ENCODE results near the gene RPL7A. TPM values are rescaled to one million over a fixed set of nuclear protein-coding genes. Genes with fewer than 3 reads are reported as not detected.

Gene RPL7A
- total RNA-seq, 1 experiment from 2014 or later = 904 TPM

GRCh38 chr9:133348718-133349573, 928 bp downstream of the RPL7A start:
- DNase-seq = no peak
- peak overlapping the region; percentile 82 for H3K4me3 Mint-ChIP-seq (ENCODE audit: low read depth, unreplicated experiment)
- no peaks in the 10 kb centered on the region for H3K27me3 Mint-ChIP-seq (ENCODE audit: unreplicated experiment)
- no peaks in the 10 kb centered on the region for H3K9me3 Mint-ChIP-seq (ENCODE audit: low read depth, unreplicated experiment)
- peaks cover 66% of the 10 kb centered on the region for H3K36me3 Mint-ChIP-seq (ENCODE audit: insufficient read depth, unreplicated experiment)
- peak overlapping the region; percentile 92 for H3K27ac Mint-ChIP-seq (ENCODE audit: unreplicated experiment)
- TF ChIP-seq CTCF (IDR thresholded peaks at IDR 0.05; ENCODE audit: unreplicated experiment) = no peak
- H3K4me1 Mint-ChIP-seq (ENCODE audit: low read depth, unreplicated experiment) = peaks cover 14% of the 10 kb centered on the region
- CTCF ChIA-PET = interaction anchor here (1.0 kb wide), 1 partner anchor 163 kb away, joined by 3 read pairs; no protein-coding TSS in a partner anchor
- BruUV-seq (replicated peaks) = TSS peak; percentile 72
- intact Hi-C loops (cut with micrococcal nuclease; ENCODE audit: unreplicated experiment) = loop anchor here (10.0 kb wide), 1 partner anchor 56 kb away; no protein-coding TSS in a partner anchor

- DNase-seq = no peak
- Mint-ChIP-seq H3K27ac (ENCODE audit: unreplicated experiment) (no peak overlapping the region), H3K4me1 (ENCODE audit: low read depth, unreplicated experiment) (peaks cover 14% of the 10 kb centered on the region), H3K36me3 (ENCODE audit: insufficient read depth, unreplicated experiment) (peaks cover 73% of the 10 kb centered on the region), H3K27me3 (ENCODE audit: unreplicated experiment) (no peaks in the 10 kb centered on the region), H3K4me3 (ENCODE audit: low read depth, unreplicated experiment) (peak overlapping the region; percentile 82), H3K9me3 (ENCODE audit: low read depth, unreplicated experiment) (no peaks in the 10 kb centered on the region)
- CTCF ChIA-PET = interaction anchor here (0.6 kb wide), 1 partner anchor 165 kb away, joined by 5 read pairs; no protein-coding TSS in a partner anchor
- no peak for TF ChIP-seq CTCF (IDR thresholded peaks at IDR 0.05; ENCODE audit: unreplicated experiment)
- intact Hi-C loops (cut with micrococcal nuclease; ENCODE audit: unreplicated experiment) = loop anchor here (10.0 kb wide), 1 partner anchor 55 kb away; no protein-coding TSS in a partner anchor
- no TSS peak for BruUV-seq (replicated peaks)
Measured at GRCh38 chr9:133349965-133350616, 2.1 kb downstream of the RPL7A start.

GRCh38 chr9:133351526-133351907, 3.5 kb downstream of the RPL7A start:
- H3K9me3 Mint-ChIP-seq (ENCODE audit: low read depth, unreplicated experiment) = no peaks in the 10 kb centered on the region
- CTCF ChIA-PET = interaction anchor here (0.6 kb wide), 1 partner anchor 111 kb away, joined by 3 read pairs; no protein-coding TSS in a partner anchor
- peaks cover 14% of the 10 kb centered on the region for H3K4me1 Mint-ChIP-seq (ENCODE audit: low read depth, unreplicated experiment)
- BruUV-seq (replicated peaks) = no TSS peak
- no peak overlapping the region for H3K4me3 Mint-ChIP-seq (ENCODE audit: low read depth, unreplicated experiment)
- no peak for TF ChIP-seq CTCF (IDR thresholded peaks at IDR 0.05; ENCODE audit: unreplicated experiment)
- DNase-seq = no peak
- intact Hi-C loops (cut with micrococcal nuclease; ENCODE audit: unreplicated experiment) = no loop called here
- no peaks in the 10 kb centered on the region for H3K27me3 Mint-ChIP-seq (ENCODE audit: unreplicated experiment)
- H3K27ac Mint-ChIP-seq (ENCODE audit: unreplicated experiment) = no peak overlapping the region
- H3K36me3 Mint-ChIP-seq (ENCODE audit: insufficient read depth, unreplicated experiment) = peaks cover 82% of the 10 kb centered on the region

- Mint-ChIP-seq H3K36me3 (ENCODE audit: insufficient read depth, unreplicated experiment) (peaks cover 82% of the 10 kb centered on the region), H3K4me1 (ENCODE audit: low read depth, unreplicated experiment) (peaks cover 14% of the 10 kb centered on the region), H3K27me3 (ENCODE audit: unreplicated experiment) (no peaks in the 10 kb centered on the region), H3K9me3 (ENCODE audit: low read depth, unreplicated experiment) (no peaks in the 10 kb centered on the region), H3K4me3 (ENCODE audit: low read depth, unreplicated experiment) (no peak overlapping the region), H3K27ac (ENCODE audit: unreplicated experiment) (no peak overlapping the region)
- intact Hi-C loops (cut with micrococcal nuclease; ENCODE audit: unreplicated experiment) = no loop called here
- peak; percentile 69 for DNase-seq
- TF ChIP-seq CTCF (IDR thresholded peaks at IDR 0.05; ENCODE audit: unreplicated experiment) = peak; percentile 44
- CTCF ChIA-PET = interaction anchor here (0.6 kb wide), 1 partner anchor 112 kb away, joined by 3 read pairs; no protein-coding TSS in a partner anchor
- BruUV-seq (replicated peaks) = TSS peak; percentile 5
Measured at GRCh38 chr9:133351908-133352634, 4.1 kb downstream of the RPL7A start.

Data from Calu3 (cell line).